Measurements from ENCODE around the gene S100A8.
"Not testable (repeated sequence)": the region's sequence is repeated elsewhere in the genome, so short reads cannot be mapped to it uniquely, and the experiment has no call there.

The S100A8 gene

DNA sequence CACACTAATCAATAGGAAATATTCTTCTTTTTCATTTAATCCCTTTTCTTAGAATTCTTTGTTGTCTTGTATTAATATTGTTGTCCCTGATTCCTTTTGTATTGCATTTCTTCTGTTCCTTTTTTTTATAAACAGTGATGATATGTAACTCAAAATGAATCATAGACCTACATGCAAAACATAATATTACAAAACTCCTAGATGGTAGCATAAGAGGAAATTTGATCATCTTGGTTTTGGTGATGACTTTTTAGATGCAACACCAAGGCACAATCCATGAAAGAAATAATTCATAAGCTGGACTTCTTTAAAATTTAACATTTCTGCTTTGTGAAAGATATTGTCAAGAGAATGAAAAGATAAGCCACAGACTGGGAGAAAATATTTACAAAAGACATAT is 23.1 kb upstream of the S100A8 start:
- not testable (repeated sequence) for H3K9ac ChIP-seq (ENCODE audit: low read depth, low read length); H3K9me3 ChIP-seq (replicated peaks; ENCODE audit: low read length); H3K4me3 ChIP-seq (ENCODE audit: low read length); H3K36me3 ChIP-seq (ENCODE audit: insufficient read depth, low read length); H3K4me1 ChIP-seq (ENCODE audit: control insufficient read depth, insufficient read depth, low read length); H3K27me3 ChIP-seq (ENCODE audit: control insufficient read depth, insufficient read depth, low read length); H3K4me2 ChIP-seq (ENCODE audit: low read length)

GRCh38 chr1:153407274-153407673 is 16.4 kb upstream of the S100A8 start:
- H3K9me3 ChIP-seq (replicated peaks; ENCODE audit: low read length); H3K4me2 ChIP-seq (ENCODE audit: low read length); H3K4me3 ChIP-seq (ENCODE audit: low read length); H3K9ac ChIP-seq (ENCODE audit: low read depth, low read length); H3K27me3 ChIP-seq (ENCODE audit: control insufficient read depth, insufficient read depth, low read length); H3K36me3 ChIP-seq (ENCODE audit: insufficient read depth, low read length); H3K4me1 ChIP-seq (ENCODE audit: control insufficient read depth, insufficient read depth, low read length): not testable (repeated sequence)

GRCh38 chr1:153405825-153406599 is 15.1 kb upstream of the S100A8 start:
- H3K4me3 ChIP-seq (ENCODE audit: low read length); H3K9ac ChIP-seq (ENCODE audit: low read depth, low read length); H3K4me2 ChIP-seq (ENCODE audit: low read length); H3K27me3 ChIP-seq (ENCODE audit: control insufficient read depth, insufficient read depth, low read length); H3K9me3 ChIP-seq (replicated peaks; ENCODE audit: low read length); H3K4me1 ChIP-seq (ENCODE audit: control insufficient read depth, insufficient read depth, low read length); H3K36me3 ChIP-seq (ENCODE audit: insufficient read depth, low read length): not testable (repeated sequence)

- Histone ChIP-seq H3K4me3 (ENCODE audit: low read length) (no peak overlapping the region), H3K27me3 (ENCODE audit: control insufficient read depth, insufficient read depth, low read length) (peaks cover 13% of the 10 kb centered on the region), H3K4me2 (ENCODE audit: low read length) (no peak overlapping the region)
Measured at GRCh38 chr1:153404768-153405167, 13.9 kb upstream of the S100A8 start.

GRCh38 chr1:153404086-153404635 is 13.3 kb upstream of the S100A8 start:
- H3K36me3 ChIP-seq (ENCODE audit: insufficient read depth, low read length): no peaks in the 10 kb centered on the region
- no peak overlapping the region for H3K9ac ChIP-seq (ENCODE audit: low read depth, low read length)
- H3K4me3 ChIP-seq (ENCODE audit: low read length): no peak overlapping the region
- no peak overlapping the region for H3K4me2 ChIP-seq (ENCODE audit: low read length)
- H3K4me1 ChIP-seq (ENCODE audit: control insufficient read depth, insufficient read depth, low read length): no peaks in the 10 kb centered on the region
- H3K9me3 ChIP-seq (replicated peaks; ENCODE audit: low read length): no peaks in the 10 kb centered on the region
- peaks cover 13% of the 10 kb centered on the region for H3K27me3 ChIP-seq (ENCODE audit: control insufficient read depth, insufficient read depth, low read length)

More at GRCh38 chr1:153404768-153405167, 13.9 kb upstream of the S100A8 start:
- Histone ChIP-seq H3K36me3 (ENCODE audit: insufficient read depth, low read length) (no peaks in the 10 kb centered on the region), H3K4me1 (ENCODE audit: control insufficient read depth, insufficient read depth, low read length) (no peaks in the 10 kb centered on the region), H3K9me3 (replicated peaks; ENCODE audit: low read length) (no peaks in the 10 kb centered on the region), H3K9ac (ENCODE audit: low read depth, low read length) (no peak overlapping the region)

DNA sequence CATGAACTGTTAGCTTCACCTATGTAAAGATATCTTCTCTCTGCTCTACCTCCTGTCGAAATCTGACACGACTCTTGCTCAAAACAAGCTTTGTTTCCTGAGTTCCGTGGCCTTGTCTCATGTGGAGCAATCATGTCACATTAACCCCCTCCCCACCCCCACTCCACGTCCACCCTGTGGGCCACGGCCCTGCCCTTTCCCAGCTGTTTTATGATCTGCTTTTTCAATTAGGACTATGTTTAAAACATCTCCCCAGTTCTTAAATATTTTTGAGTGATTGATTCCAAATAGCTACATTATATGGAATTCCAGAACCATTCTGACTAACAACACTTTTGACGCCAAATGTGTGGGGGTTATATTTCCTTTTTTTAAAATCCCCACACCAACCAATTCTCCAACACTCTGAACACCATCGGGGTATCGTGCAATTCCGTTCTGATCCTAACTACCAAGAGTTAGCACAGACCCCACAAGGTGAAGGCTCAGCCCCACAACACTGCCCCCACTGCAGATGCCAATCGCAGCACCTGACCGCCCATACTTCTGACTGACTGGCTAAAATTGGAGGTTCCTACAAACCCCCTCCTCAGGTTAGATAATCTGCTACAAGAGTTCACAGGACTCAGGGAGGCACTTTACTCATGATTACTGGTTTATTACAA is 12.7 kb upstream of the S100A8 start:
- peaks cover 16% of the 10 kb centered on the region for H3K27me3 ChIP-seq (ENCODE audit: control insufficient read depth, insufficient read depth, low read length)
- H3K4me1 ChIP-seq (ENCODE audit: control insufficient read depth, insufficient read depth, low read length): no peaks in the 10 kb centered on the region
- H3K9ac ChIP-seq (ENCODE audit: low read depth, low read length): no peak overlapping the region
- no peak overlapping the region for H3K4me3 ChIP-seq (ENCODE audit: low read length)
- no peak overlapping the region for H3K4me2 ChIP-seq (ENCODE audit: low read length)
- no peaks in the 10 kb centered on the region for H3K36me3 ChIP-seq (ENCODE audit: insufficient read depth, low read length)
- H3K9me3 ChIP-seq (replicated peaks; ENCODE audit: low read length): no peaks in the 10 kb centered on the region

GRCh38 chr1:153402226-153402625 is 11.4 kb upstream of the S100A8 start:
- no peak overlapping the region for H3K4me3 ChIP-seq (ENCODE audit: low read length)
- no peak overlapping the region for H3K4me2 ChIP-seq (ENCODE audit: low read length)
- no peaks in the 10 kb centered on the region for H3K36me3 ChIP-seq (ENCODE audit: insufficient read depth, low read length)
- H3K4me1 ChIP-seq (ENCODE audit: control insufficient read depth, insufficient read depth, low read length): no peaks in the 10 kb centered on the region
- H3K27me3 ChIP-seq (ENCODE audit: control insufficient read depth, insufficient read depth, low read length): peaks cover 19% of the 10 kb centered on the region
- H3K9ac ChIP-seq (ENCODE audit: low read depth, low read length): no peak overlapping the region
- no peaks in the 10 kb centered on the region for H3K9me3 ChIP-seq (replicated peaks; ENCODE audit: low read length)

DNA sequence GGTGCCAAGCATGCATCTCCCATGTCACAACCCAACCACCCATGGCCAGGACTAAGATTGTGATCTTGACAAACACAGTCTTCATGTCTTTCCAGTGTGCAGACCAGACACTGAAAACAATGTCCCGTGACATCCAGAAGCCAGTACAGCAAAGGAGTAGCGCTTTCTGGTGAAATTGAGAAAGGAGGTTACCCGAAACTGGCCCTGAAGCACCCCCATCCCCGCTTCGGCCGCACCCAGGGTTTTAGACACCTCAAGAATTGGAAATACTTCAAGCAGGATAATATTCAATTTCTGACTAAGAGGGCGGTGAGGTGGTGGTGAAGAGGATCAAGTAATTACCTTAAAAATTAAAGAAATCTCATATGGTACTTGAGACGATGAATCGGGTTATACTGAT is 10.6 kb upstream of the S100A8 start:
- Histone ChIP-seq H3K4me2 (ENCODE audit: low read length) (no peak overlapping the region), H3K27me3 (ENCODE audit: control insufficient read depth, insufficient read depth, low read length) (peaks cover 19% of the 10 kb centered on the region), H3K4me1 (ENCODE audit: control insufficient read depth, insufficient read depth, low read length) (no peaks in the 10 kb centered on the region), H3K4me3 (ENCODE audit: low read length) (no peak overlapping the region), H3K9ac (ENCODE audit: low read depth, low read length) (no peak overlapping the region), H3K36me3 (ENCODE audit: insufficient read depth, low read length) (no peaks in the 10 kb centered on the region), H3K9me3 (replicated peaks; ENCODE audit: low read length) (no peaks in the 10 kb centered on the region)

GRCh38 chr1:153400244-153400643 is 9.4 kb upstream of the S100A8 start:
- Histone ChIP-seq H3K4me1 (ENCODE audit: control insufficient read depth, insufficient read depth, low read length) (no peaks in the 10 kb centered on the region), H3K27me3 (ENCODE audit: control insufficient read depth, insufficient read depth, low read length) (peaks cover 25% of the 10 kb centered on the region), H3K9ac (ENCODE audit: low read depth, low read length) (no peak overlapping the region), H3K36me3 (ENCODE audit: insufficient read depth, low read length) (no peaks in the 10 kb centered on the region), H3K4me2 (ENCODE audit: low read length) (no peak overlapping the region), H3K4me3 (ENCODE audit: low read length) (no peak overlapping the region), H3K9me3 (replicated peaks; ENCODE audit: low read length) (no peaks in the 10 kb centered on the region)

GRCh38 chr1:153399401-153400055 is 8.7 kb upstream of the S100A8 start:
- peaks cover 25% of the 10 kb centered on the region for H3K27me3 ChIP-seq (ENCODE audit: control insufficient read depth, insufficient read depth, low read length)
- no peak overlapping the region for H3K4me3 ChIP-seq (ENCODE audit: low read length)
- H3K4me1 ChIP-seq (ENCODE audit: control insufficient read depth, insufficient read depth, low read length): no peaks in the 10 kb centered on the region

GRCh38 chr1:153397924-153398651 is 7.2 kb upstream of the S100A8 start:
- Histone ChIP-seq H3K27me3 (ENCODE audit: control insufficient read depth, insufficient read depth, low read length) (peaks cover 25% of the 10 kb centered on the region), H3K4me1 (ENCODE audit: control insufficient read depth, insufficient read depth, low read length) (no peaks in the 10 kb centered on the region), H3K4me3 (ENCODE audit: low read length) (no peak overlapping the region), H3K9ac (ENCODE audit: low read depth, low read length) (no peak overlapping the region), H3K9me3 (replicated peaks; ENCODE audit: low read length) (no peaks in the 10 kb centered on the region), H3K36me3 (ENCODE audit: insufficient read depth, low read length) (no peaks in the 10 kb centered on the region), H3K4me2 (ENCODE audit: low read length) (no peak overlapping the region)

More at GRCh38 chr1:153399401-153400055, 8.7 kb upstream of the S100A8 start:
- Histone ChIP-seq H3K9me3 (replicated peaks; ENCODE audit: low read length) (no peaks in the 10 kb centered on the region), H3K4me2 (ENCODE audit: low read length) (no peak overlapping the region), H3K36me3 (ENCODE audit: insufficient read depth, low read length) (no peaks in the 10 kb centered on the region), H3K9ac (ENCODE audit: low read depth, low read length) (no peak overlapping the region)

Data from skeletal muscle satellite cell (primary cell).